Measurements from ENCODE around the gene DHX32.

DHX32 gene

DNA sequence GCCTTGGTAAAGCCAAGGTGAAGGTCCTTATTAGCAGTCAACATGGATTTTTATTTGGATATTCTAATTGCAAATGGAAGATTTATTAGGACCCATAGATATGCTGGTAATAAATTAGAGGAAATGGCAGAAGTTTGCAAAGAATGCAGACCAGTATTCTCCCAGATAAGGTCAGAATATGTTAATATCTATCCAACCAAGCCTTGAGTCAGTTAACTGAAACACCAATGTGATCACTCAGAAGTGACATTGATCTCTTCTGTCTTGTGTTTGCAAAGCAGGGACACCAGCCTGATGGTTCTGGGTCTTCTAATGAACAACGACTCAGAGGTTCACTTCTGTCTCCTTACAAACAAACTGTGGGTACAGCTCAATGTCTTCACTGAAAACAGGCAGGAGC lies 79.5 kb downstream of the DHX32 start:
- DNase-seq: no peak

DNA sequence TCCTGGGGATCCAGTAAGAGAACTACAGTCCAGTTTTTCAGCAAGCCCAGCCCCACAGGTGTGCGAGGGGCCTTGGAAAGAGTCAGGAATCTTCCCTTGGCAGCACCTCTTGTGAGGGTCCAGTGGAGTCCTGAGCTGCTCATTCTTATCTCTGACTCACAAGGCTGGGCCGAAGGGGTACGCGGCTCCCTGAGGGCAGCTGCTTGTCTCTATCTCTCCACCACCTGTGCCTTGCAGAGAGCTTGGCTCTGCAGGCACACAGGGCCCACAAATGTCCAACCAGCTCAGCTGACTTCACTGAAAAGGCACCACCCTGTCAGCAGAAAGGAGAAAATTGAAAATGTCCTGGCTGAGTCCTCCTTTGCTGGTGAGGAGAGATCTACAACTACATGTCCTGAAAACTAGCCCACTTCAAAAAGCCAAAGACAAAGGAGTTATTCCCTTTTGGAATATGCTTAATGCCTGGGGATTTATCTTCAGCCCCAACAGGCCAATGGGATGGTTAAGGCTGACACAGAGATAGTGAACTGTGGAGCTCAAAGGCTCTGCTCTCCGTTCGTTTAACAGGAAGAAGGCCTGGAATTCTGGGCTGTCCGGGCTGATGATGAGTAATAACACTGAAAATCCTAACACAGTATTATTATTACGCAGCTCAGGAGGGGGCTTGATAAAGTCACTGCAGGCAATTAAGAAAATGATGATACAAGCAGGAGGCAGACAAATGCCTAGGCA lies 81.5 kb downstream of the DHX32 start:
- DNase-seq: no peak

DNA sequence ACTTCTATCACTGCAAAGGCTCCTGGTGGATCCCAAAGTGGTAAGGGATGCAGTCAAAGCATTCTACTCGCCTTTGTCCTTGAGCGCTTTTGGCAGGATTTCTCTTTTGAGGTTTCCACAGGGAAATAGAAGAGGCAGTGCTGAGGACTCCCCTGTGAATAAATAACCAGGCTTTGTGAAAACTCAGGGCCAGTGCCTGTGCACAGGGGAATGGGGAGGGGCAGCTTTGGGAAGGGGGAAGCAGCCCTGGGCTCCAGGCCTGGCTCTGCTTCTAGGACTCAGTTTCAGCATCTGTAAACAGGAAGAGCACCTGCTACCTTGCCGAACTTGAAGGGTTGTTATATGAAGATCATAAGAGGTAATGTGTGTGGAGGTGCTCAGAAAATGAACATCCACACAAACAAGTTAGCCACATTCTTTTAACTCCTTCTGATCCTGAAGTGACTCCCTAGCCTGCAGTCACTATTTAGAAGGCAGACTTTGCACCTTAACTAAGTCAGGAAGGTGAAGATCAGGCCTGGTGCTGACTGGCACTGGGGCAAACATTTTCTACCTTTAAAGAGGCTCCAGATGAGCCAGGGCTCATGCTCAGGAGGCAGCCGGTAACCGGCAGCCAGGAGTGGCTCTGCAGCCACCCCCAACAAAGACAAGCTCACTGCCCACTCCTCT lies 83.0 kb downstream of the DHX32 start:
- DNase-seq: no peak

DNA sequence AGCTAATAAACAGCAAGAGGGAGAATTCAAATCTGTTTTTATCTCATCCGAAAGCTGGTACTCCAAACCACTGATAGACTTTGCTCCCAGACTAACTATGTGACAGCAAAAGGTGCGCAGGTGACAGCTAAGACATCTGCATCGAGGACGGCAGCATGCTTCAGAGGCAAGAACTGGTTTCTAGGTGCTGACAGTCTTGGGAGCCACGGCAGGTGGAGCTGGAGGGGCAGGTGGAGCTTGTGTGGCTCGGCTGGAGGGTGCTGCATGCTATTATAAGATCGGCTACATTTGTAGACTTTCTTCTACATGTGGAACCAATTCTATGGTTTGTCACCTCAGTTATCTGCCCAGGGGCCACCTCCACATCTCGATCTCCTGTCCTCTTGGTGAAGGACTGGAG lies 83.7 kb downstream of the DHX32 start:
- DNase-seq: no peak

DNA sequence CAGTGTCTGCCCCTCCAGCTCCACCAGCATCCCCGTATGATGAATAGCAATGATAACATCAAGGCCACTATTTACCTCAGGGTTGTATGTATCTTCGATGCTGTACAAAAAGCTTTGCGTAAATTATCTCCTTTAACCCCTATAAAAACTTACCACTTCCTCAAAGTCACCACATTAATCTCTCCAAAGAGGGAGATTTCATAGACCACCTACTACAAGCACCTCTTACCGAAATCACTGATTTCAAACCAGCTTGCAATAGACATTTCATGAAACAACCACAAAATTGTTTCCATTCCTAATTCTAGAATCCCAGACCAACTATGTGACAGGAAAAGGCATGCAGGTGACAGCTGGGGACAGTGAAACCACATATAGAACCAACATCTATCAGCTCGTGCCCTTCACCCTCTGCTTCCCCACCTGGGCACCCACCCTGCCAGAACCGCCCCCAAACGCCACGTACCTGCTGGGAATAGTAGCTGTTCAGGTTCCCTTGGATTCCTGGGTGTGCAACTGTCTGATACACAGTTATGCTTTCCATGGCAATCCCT lies 85.4 kb downstream of the DHX32 start:
- no peak for DNase-seq

DNA sequence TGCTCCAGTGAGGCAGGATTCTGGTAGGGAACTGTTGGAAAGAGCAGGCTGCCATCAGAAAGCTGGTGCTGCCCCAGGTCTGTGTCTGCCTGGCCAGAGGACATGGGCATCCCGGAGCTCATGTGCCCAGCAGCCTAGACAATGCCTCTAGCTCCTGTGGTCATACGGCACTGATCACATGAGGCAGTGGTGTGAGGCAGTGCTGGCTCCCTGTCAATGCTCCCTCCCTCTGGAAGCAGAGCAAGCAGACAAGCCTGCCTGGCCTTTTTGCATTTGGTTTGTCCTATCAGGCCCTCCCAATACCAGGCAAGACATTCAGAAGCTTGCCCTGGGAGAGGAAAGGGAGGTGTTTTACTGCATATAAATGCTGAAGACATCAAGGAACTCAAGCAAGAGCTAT lies 86.0 kb downstream of the DHX32 start:
- no peak for DNase-seq

DNA sequence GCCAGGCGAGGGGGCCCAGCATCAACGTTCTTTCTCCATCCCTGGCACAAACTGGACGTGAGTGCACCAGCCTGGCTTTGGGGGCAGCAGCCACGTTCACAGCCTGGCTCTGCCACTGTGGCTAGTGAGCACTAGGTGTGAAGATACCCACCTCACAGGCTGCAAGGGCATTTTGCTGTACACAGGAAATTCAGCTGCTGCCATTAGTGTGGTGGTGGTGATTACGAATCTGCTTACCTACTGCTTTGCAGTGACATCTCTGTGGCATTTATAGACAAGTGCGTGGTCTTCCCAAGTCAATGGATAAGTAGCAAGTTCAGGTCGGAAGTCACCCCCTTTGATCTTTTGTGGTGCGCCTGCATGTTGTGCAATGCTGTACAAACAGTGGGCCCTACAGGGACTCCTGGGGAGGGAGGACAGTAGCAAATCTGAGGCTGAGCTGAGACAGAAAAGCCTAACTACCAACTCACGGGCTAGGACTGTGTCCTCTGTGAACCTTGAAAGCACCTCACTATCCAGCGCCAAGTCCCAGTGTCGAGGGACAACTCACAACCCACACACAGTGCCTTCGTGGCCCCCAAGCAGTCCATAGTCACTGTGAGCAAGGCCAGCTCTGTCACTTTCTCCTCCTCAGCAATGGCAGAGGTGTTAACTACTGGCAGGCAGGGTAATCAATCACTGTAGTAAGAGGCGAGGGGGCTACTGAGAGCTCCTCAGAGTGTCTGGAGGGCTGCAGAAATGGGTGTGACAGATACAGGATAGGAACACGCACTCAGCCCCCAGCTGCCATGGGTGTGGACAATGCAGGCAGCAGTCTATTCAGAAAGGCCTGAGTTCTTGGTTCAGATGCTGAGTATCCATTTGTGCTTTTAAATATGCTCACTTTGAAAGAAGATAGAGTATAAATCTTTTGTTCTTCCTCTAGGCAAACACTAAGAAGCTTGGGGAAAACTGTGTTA lies 88.5 kb downstream of the DHX32 start:
- no peak for DNase-seq

DNA sequence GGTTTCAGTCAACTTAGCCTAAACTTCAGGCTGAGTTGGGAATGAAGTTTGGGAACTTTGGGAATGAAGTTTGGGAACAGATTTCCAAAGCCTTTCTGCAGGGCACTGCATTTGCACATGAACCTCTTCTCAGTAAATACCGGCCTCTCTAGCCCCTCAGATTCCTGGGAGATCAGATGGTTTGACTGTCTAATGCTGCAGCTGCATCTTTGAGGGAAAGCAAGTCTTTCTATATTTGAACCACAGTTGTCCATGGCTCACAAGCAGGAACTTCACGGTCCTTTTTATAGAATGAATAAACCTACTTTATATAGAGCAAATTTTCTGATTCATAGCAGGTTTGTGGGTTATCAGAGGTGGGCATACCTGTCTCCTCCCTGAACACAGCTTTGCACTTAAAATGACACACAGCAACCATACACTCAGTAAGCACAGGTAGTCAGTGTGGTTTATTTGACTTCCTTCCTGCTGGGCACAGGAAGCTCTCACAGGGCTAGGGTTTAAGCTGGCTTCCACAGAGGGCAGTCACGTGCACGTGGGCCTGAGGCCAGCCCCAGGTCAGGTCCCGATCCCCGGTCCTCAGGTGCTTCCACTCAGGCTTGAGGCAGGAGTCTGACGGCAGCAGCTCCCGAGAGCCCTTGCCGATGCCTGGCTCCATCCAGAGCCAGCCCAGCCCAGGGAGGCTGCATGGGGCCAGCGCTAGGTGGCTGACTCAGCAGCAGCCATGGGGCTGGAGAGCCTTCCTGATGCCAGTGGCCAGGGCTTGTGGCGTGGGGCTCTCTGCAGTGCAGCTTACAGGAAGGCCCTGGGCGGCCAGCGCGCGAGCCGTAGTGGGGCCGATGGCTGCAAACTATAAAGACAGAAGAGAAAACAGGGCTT lies 92.7 kb downstream of the DHX32 start:
- DNase-seq: no peak
